T-helper 2 cell treated with Interferon-gamma antibody and Interleukin-4, amounts not matched to agents 100 ng/mL and 5 ng/mL, for 36 hours (primary cell): ENCODE results near the gene MADD. TPM values are rescaled to one million over a fixed set of nuclear protein-coding genes. Genes with fewer than 3 reads are reported as not detected.

Experiments
- intact Hi-C: fragments of 100-400 bp; cut with micrococcal nuclease; formaldehyde crosslinking; loops from one replicate; pipeline ENCODE4 v1.15.1; 2023
- total RNA-seq: library from RNA; stranded (reverse); gene quantifications from 2 replicates; pipeline ENCODE4 v1.2.3, GENCODE V29; 2022

MADD gene
- total RNA-seq, 1 donor from 2014 or later: 100 TPM

GRCh38 chr11:47356129-47356997, 86.4 kb downstream of the MADD start:
- intact Hi-C loops: no loop called here

- intact Hi-C loops: no loop called here
Observed at GRCh38 chr11:47356998-47357329, 87.0 kb downstream of the MADD start.

- intact Hi-C loops: no loop called here
Observed at GRCh38 chr11:47357985-47358730, 88.2 kb downstream of the MADD start.

GRCh38 chr11:47358731-47359051, 88.8 kb downstream of the MADD start:
- intact Hi-C loops: no loop called here

- intact Hi-C loops: no loop called here
Observed at GRCh38 chr11:47359162-47359561, 89.2 kb downstream of the MADD start.

- intact Hi-C loops: no loop called here
Observed at GRCh38 chr11:47359586-47359985, 89.7 kb downstream of the MADD start.

- intact Hi-C loops: no loop called here
Observed at GRCh38 chr11:47360341-47360740, 90.4 kb downstream of the MADD start.

- intact Hi-C loops: no loop called here
Observed at GRCh38 chr11:47361419-47361818, 91.5 kb downstream of the MADD start.

GRCh38 chr11:47366020-47366490, 96.1 kb downstream of the MADD start:
- intact Hi-C loops: no loop called here

- intact Hi-C loops: no loop called here
Observed at GRCh38 chr11:47369676-47370075, 99.7 kb downstream of the MADD start.

GRCh38 chr11:47372422-47372821, 102.5 kb downstream of the MADD start:
- intact Hi-C loops: no loop called here

- intact Hi-C loops: loop anchor here (1.0 kb wide), 4 partner anchors 34 to 80 kb away; partner anchors contain the start of genes PSMC3 and SLC39A13
Observed at GRCh38 chr11:47373876-47374719, 104.2 kb downstream of the MADD start.

GRCh38 chr11:47374720-47375019, 104.7 kb downstream of the MADD start:
- intact Hi-C loops: loop anchor here (1.0 kb wide), 4 partner anchors 34 to 80 kb away; partner anchors contain the start of genes PSMC3 and SLC39A13

GRCh38 chr11:47375020-47375419, 105.1 kb downstream of the MADD start:
- intact Hi-C loops: no loop called here

- intact Hi-C loops: no loop called here
Observed at GRCh38 chr11:47375546-47376085, 105.7 kb downstream of the MADD start.

- intact Hi-C loops: no loop called here
Observed at GRCh38 chr11:47376107-47376524, 106.2 kb downstream of the MADD start.

GRCh38 chr11:47376525-47377371, 106.8 kb downstream of the MADD start:
- intact Hi-C loops: no loop called here

- intact Hi-C loops: no loop called here
Observed at GRCh38 chr11:47377571-47378009, 107.7 kb downstream of the MADD start.

- intact Hi-C loops: no loop called here
Observed at GRCh38 chr11:47378010-47378835, 108.3 kb downstream of the MADD start, which contains the start of gene SPI1. TSS of gene SPI1 (minus strand) at chr11:47378547. CDS start at chr11:47378353, 194 bp downstream.

- intact Hi-C loops: no loop called here
Observed at GRCh38 chr11:47378836-47379170, 108.9 kb downstream of the MADD start.
